CD4-positive, alpha-beta T cell treated with Interleukin-21 for 1 hour (primary cell): ENCODE data around the gene IQCE.

ENCODE experiments used
- DNase-seq: peaks from one replicate; pipeline ENCODE4 v3.0.0-alpha.2; 2020

Gene IQCE

GRCh38 chr7:2558629-2559282 lies at the start of gene IQCE:
Gene IQCE (plus strand): TSS chr7:2558979. CDS start chr7:2559182, 203 bp downstream.
- DNase-seq = peak; percentile 92

- DNase-seq = no peak
These were observed 49.4 kb upstream of the IQCE start for GRCh38 chr7:2509298-2509906.

GRCh38 chr7:2510130-2510776 lies 48.5 kb upstream of the IQCE start:
- DNase-seq = no peak

GRCh38 chr7:2510909-2511768 lies 47.6 kb upstream of the IQCE start:
- DNase-seq = peak; percentile 67

GRCh38 chr7:2511769-2512168 lies 47.0 kb upstream of the IQCE start:
- no peak for DNase-seq

- DNase-seq = no peak
These were observed 46.6 kb upstream of the IQCE start for GRCh38 chr7:2512179-2512661.

- no peak for DNase-seq
These were observed 46.1 kb upstream of the IQCE start for GRCh38 chr7:2512713-2513112.

GRCh38 chr7:2513702-2514101 lies 45.1 kb upstream of the IQCE start:
- no peak for DNase-seq

GRCh38 chr7:2514473-2515423 lies 44.0 kb upstream of the IQCE start:
- no peak for DNase-seq

GRCh38 chr7:2515424-2516193 lies 43.2 kb upstream of the IQCE start:
- no peak for DNase-seq

GRCh38 chr7:2516194-2516555 lies 42.6 kb upstream of the IQCE start:
- DNase-seq = no peak

- DNase-seq = no peak
These were observed 41.8 kb upstream of the IQCE start for GRCh38 chr7:2517026-2517425.

- no peak for DNase-seq
These were observed 40.9 kb upstream of the IQCE start for GRCh38 chr7:2517678-2518507.

- DNase-seq = no peak
These were observed 40.1 kb upstream of the IQCE start for GRCh38 chr7:2518737-2519118.

- peak; percentile 89 for DNase-seq
These were observed 39.5 kb upstream of the IQCE start, which contains the start of gene LFNG for GRCh38 chr7:2519119-2519930. Gene LFNG (plus strand): TSS chr7:2519774. CDS start chr7:2519862, 88 bp downstream.

- no peak for DNase-seq
These were observed 38.5 kb upstream of the IQCE start for GRCh38 chr7:2520131-2520760.

- no peak for DNase-seq
These were observed 38.0 kb upstream of the IQCE start for GRCh38 chr7:2520761-2521290.

GRCh38 chr7:2521341-2521745 lies 37.4 kb upstream of the IQCE start:
- DNase-seq = no peak
